GM18951 (cell line): ENCODE measurements around the gene C5orf34.
"Not testable (repeated sequence)": the region's sequence is repeated elsewhere in the genome, so short reads cannot be mapped to it uniquely, and the experiment has no call there.

Source experiments
- POLR2A ChIP-seq: IDR thresholded peaks from 4 replicates; pipeline ENCODE4 v1.6.1; 2011; ENCODE audit warnings: mild to moderate bottlenecking; ENCODE audit not compliant: insufficient read length, insufficient read depth; ENCODE audit errors: extremely low read depth
- in situ Hi-C: fragments of 300-500 bp; cut with MboI; formaldehyde crosslinking; loops from one replicate; pipeline ENCODE4 v1.12.0; 2022; ENCODE audit warnings: low sequenced_read_pairs, mixed read lengths, inconsistent platforms; ENCODE audit not compliant: unreplicated experiment

C5orf34 gene, protein sequence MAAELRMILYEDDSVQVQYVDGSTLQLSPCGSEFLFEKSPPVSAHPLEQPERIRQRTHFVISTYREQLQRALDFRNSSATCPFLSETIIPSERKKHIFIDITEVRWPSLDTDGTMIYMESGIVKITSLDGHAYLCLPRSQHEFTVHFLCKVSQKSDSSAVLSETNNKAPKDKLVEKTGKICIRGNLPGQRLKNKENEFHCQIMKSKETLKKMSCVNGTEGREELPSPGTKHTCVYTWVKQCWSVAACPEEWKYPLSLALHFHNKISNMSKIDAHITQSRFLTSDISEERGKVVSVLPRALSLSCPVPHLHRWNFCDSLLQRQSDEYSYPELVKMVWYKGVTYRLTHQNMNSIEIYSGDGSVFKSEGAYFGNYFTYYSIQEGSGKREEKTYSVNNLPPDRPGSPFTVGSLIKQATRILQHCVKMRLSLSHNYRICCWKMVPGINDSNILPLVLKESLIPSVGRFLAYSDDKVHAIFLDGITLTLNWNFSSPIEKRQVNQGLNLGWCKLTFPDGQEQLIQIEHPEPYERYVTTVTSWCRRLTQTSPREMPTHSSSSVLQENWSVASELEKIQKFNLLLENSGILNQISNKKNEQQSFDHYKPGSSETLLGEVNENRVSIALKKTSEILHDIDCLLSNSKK

DNA sequence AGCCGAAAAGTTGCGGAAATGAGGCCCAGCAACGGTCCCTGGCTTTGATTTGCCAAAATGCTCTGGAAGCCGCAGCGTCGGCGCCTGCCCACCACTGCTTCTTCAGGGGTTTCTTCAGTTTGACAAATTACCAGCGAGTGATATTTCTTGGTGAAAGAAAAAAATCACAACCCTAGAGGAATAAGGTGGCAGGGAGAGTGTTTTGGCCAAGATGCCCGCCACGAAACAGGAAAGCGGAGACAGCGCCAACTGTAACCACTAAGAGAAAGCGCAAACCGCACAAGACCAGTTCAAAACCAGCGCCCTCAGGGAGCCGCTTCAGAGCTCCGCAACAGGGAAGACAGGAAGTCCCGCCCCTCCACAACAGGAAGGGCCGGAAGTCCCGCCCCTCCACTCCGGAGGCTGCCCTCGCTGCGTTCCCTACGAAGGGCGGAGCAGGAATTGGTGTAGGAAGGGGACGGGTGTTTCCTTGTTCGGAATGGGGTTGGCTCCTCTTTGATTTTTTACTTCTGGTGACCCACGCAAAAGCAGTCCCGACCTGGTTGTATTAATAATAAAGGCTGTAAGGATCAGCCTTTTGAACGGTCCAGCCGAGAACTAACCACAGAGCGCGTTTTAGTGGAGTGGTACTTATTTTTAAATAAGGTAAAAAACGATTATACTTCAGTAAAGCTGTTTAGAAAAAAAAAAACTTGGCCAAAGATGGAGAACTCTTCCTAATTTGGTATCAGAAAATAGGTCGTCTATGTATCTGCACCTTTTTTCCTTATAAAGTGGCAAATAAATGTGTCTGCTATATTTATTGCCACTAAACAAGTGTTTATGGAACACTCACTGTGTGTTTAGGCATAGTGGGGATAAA is at the start of gene C5orf34:
Gene C5orf34 (minus strand): TSS at position 333 of the 862 bp plus-strand sequence. CDS start 5,809 bp downstream, outside the sequence.
- TF ChIP-seq POLR2A = peak; percentile 89
- in situ Hi-C loops = no loop called here

DNA sequence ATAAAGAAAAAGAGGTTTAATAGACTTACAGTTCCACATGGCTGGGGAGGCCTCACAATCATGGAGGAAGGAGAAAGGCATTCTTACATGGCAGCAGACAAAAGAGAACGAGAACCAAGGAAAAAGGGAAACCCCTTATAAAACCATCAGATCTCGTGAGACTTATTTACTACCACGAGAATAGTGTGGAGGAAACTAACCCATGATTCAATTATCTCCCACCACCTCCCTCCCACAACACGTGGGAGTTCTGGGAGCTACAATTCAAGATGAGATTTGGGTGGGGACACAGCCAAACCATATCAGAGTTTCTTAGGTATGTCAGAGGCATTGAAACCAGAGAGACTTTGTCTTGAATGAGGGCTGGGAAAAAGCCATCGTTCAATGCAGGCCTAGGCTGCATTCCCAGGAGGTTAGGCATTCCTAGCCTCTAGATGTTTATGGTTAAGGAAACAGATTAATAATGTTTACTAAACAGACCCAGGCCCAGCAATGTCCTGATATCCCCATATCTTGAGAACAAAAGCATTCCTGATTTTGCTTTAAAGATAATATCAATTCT is 49.4 kb upstream of the C5orf34 start:
- no peak for TF ChIP-seq POLR2A
- in situ Hi-C loops = no loop called here

DNA sequence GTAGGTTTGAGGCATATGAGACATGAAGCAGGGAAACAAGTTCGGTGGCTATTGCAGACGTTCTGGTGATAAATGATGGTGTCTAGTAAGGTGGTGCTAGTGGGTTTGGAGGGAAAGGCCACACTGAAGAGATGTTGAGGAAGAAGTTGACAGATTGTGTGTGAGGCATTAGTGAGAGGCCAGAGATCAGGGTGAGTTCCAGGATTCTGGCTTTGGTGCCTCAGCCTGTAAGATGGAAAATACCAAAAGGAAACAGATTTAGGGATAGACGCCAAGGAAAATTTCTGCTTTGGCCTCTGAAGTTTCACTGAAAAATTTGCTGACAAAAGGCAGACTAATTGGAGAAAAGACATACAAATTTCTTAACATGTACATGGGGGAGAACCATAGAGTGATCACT is 48.4 kb upstream of the C5orf34 start:
- in situ Hi-C loops = no loop called here
- TF ChIP-seq POLR2A = no peak

DNA sequence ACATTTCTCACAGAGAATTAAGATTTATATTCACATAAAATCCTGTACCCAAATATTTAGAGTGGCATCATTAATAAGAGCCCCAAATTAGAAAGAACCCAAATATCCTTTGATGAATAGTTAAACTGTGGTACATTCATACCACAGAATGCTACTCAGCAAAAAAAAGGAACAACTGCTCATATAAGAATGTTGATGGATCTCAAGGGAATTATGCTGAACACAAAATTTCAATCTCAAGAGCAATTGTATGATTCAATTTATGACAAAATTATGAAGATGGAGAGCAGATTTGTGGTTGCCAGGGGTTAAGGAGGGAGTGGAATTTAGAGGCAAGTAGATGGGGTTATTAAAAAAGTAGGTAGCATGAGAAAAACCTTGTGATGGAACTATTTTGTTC is 46.4 kb upstream of the C5orf34 start:
- no peak for TF ChIP-seq POLR2A
- in situ Hi-C loops = no loop called here

DNA sequence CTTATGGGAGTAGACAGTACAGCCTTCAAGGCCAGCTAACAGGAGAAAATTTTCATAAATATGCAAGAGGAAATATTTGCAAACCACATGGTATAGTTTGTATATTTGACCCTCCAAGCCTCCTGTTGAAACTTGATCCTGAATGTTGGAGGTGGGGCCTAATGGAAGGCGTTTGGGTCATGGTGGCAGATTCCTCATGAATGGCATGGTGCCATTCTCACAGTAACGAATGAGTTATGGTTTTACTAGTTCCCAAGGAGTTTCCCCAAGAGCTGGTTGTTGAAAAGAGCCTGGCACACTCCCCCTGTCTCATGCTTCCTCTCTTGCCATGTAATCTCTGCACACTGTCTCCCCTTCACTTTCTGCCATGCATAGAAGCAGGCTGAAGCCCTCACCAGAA is 45.2 kb upstream of the C5orf34 start:
- in situ Hi-C loops = no loop called here
- TF ChIP-seq POLR2A = no peak

DNA sequence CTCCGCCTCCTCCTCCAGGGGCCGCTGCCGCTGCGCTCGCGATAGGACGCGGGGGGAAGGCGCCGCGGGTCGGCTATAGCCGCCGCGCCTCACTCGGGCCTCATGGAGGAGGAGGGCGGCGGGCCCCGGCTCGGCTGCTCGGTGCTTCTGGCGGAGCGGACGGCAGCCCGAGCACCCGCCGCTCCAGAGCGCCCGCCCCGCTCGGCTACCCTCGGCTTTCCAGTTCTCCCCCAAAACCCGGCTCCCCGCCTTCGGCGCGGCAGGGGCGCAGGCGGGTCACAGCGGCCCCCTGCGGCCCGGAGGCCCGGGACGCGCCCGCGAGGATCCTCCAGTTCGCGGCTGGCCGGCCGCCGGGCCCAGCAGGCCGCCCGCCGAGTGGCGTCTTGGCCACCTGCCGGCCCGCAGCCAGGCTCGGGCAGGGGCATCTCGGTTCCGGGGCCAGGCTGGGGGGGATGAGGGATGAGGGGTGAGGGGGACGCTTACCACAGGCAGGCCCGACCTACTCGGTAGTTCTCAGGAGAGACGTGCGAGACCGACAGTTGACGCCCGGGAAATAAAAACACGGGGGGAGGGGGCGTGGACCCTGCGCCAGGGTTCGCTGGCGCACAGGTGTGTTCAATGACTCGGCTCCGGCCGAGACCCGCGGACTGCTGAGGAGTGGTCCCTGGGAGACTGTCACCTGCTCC is 42.1 kb upstream of the C5orf34 start, which contains the start of gene PAIP1:
Gene PAIP1 (minus strand): TSS at position 221 of the 686 bp plus-strand sequence. CDS start 231 bp downstream, outside the sequence.
- peak; percentile 88 for TF ChIP-seq POLR2A
- in situ Hi-C loops = no loop called here

DNA sequence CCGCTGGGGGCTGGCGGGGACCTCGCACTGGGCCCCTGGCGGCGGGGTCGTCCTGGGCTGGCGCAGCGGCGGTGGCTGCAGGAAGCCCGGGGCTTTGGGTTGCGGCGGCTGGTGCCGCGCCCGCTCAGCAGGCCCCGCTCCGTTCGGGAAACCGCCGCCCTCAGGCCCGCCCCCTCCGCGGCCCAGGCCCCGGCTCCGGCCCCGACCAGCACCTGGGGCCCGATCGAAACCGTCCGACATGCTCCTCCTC is 41.6 kb upstream of the C5orf34 start:
- in situ Hi-C loops = not testable (repeated sequence)

DNA sequence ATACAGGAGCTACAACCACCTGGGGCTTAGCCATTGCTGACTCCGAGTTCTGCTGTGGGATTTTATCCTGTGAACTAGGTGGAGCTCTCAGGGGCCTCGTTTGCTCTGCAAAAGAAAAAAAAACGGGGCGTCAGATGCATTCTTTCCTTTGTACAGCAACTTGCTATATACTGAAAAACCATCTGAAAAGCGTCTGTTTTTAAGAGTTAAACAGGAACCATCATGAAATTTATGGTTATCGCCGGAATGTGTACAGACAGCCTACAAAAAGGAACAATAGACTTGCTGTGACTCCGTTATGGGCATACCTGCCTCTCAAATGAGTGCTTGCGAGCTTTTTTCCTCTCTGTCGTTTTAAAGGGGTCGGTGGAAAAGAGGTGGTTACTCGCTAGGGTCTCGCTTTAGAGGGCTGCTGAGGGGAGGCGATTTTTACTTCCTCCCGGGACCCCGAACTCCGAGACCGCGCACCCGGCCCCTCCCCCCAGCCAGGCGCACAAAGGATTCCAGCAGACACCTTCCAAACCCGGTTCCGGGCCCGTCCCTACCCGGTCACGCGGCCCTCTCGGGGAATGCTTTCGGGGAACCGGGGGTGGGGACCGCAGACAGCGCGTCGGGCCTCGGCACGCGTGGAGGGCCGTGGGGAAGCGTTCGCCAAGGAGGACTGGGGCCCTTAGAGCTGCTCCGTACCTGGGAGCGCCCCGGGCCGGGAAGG is 41.1 kb upstream of the C5orf34 start:
- in situ Hi-C loops = no loop called here

DNA sequence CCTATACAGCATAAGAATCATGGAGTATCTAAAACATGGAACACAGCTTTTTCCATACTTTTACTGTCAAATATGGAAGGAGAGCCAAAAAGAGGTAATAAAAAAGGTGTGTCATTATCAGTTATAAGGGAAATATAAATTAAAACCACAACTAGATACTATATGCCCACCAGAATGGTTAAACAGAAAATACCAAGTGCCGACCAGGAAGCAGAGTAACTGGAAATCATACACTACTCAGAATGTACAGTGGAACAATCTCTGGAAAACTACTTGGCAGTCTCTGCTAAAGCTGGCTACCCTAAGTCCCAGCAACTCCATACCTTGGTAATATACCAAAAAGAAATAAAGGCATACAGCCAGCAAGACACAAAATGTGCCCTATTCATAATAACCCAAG is 39.5 kb upstream of the C5orf34 start:
- no peak for TF ChIP-seq POLR2A

More for the DNA sequence above, 41.1 kb upstream of the C5orf34 start:
- TF ChIP-seq POLR2A = no peak

DNA sequence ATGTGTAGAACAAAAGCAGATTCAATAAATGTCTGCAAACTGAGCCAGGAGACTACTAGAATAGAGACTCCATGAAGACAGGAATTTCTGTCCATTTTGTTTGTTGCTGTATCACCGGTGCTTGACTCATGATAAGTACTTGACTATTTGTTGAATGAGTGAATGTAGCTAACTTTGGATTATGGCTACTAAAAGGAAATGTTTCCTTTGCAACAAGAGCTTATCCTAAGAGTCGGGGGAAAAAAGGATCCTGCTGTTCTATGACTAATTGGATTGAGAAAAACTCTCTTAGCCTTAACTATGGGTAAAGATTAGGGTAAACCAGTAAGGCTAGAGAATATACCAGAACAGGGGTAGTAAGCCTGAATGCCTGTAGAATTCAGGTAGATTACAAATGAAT is 38.4 kb upstream of the C5orf34 start:
- in situ Hi-C loops = no loop called here

More for the DNA sequence above, 39.5 kb upstream of the C5orf34 start:
- in situ Hi-C loops = no loop called here

DNA sequence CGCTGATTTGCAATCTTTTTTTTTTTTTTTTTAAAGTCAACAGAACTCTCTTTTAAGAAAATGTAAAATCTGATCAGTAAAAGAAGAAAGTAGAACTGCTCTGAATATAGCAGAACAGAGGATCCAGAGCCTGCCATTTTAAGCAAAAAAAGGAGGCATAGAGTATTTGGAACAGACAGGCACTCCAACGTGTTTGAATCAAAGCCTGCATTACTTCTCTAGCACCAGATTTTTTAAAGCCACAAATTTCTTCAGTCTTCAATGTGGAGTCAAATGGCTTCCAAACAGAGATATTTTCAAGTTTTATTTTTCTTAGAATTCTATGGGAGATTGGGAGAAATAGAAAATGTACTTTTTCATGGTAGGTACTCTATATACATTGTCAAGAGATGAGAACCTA is 36.8 kb upstream of the C5orf34 start:
- in situ Hi-C loops = no loop called here
- TF ChIP-seq POLR2A = no peak

More for the DNA sequence above, 38.4 kb upstream of the C5orf34 start:
- TF ChIP-seq POLR2A = no peak

DNA sequence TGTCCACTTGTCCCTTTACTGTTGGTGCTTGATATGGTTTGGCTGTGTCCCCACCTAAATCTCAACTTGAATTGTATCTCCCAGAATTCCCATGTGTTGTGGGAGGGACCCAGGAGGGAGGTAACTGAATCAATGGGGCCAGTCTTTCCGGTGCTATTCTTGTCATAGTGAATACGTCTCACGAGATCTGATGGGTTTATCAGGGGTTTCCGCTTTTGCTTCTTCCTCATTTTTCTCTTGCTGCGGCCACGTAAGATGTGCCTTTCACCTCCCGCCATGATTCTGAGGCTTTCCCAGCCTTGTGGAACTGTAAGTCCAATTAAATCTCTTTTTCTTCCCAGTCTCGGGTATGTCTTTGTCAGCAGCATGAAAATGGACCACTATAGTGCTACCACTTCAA is 34.3 kb upstream of the C5orf34 start:
- in situ Hi-C loops = not testable (repeated sequence)
